ENCODE data around the gene BTBD2.

BTBD2 gene

GRCh38 chr19:2050349-2050990, 35.0 kb upstream of the BTBD2 start:
- DNase-seq, result no peak

- DNase-seq, result peak in 1 of 2 experiments; percentile 61
Measured at GRCh38 chr19:2049741-2050348, 34.3 kb upstream of the BTBD2 start.

GRCh38 chr19:2048959-2049740, 33.6 kb upstream of the BTBD2 start:
- DNase-seq, result no peak

- DNase-seq, result no peak
Measured at GRCh38 chr19:2048104-2048958, 32.8 kb upstream of the BTBD2 start.

GRCh38 chr19:2047449-2048103, 32.1 kb upstream of the BTBD2 start:
- DNase-seq, result no peak

GRCh38 chr19:2047076-2047448, 31.5 kb upstream of the BTBD2 start:
- DNase-seq, result no peak

GRCh38 chr19:2046046-2046907, 30.8 kb upstream of the BTBD2 start:
- DNase-seq, result no peak

- no peak for DNase-seq
Measured at GRCh38 chr19:2045501-2046045, 30.1 kb upstream of the BTBD2 start.

GRCh38 chr19:2044709-2045500, 29.4 kb upstream of the BTBD2 start:
- DNase-seq, result no peak

- DNase-seq, result no peak
Measured at GRCh38 chr19:2043961-2044708, 28.6 kb upstream of the BTBD2 start.

GRCh38 chr19:2043251-2043641, 27.7 kb upstream of the BTBD2 start:
- no peak for DNase-seq

- no peak for DNase-seq
Measured at GRCh38 chr19:2042485-2043250, 27.2 kb upstream of the BTBD2 start.

- DNase-seq, result peak; percentile 66 to 87
Measured at GRCh38 chr19:2041683-2042484, 26.4 kb upstream of the BTBD2 start.

- DNase-seq, result no peak
Measured at GRCh38 chr19:2041433-2041682, 25.8 kb upstream of the BTBD2 start.

GRCh38 chr19:2040647-2041432, 25.3 kb upstream of the BTBD2 start:
- no peak for DNase-seq

- no peak for DNase-seq
Measured at GRCh38 chr19:2039959-2040646, 24.6 kb upstream of the BTBD2 start.
